Measurements from ENCODE around the gene ZNF783. TPM values are rescaled to one million over a fixed set of nuclear protein-coding genes. Genes with fewer than 3 reads are reported as not detected.

Gene ZNF783
- total and polyA plus RNA-seq, 10 donors: 7.7 to 24.8 (median 17.0) TPM

- no peaks in the 10 kb centered on the region for H3K36me3 ChIP-seq
- H3K4me3 ChIP-seq: no peak overlapping the region
- no peak overlapping the region for H3K27ac ChIP-seq
- H3K4me1 ChIP-seq: peaks cover 0 to 2% (median 0%) of the 10 kb centered on the region in 6 donors
- intact Hi-C loops (cut with DNase I; ENCODE audit: low total_unique reads): no loop called here
- no peaks in the 10 kb centered on the region for H3K9me3 ChIP-seq
- WGBS, 5 donors: 86 to 94% (median 88%) methylated on average over 2 of the region's 2 CpGs
- peaks cover 0 to 11% (median 0%) of the 10 kb centered on the region in 7 donors for H3K27me3 ChIP-seq (replicated peaks in 1 of 7)
- no peak for DNase-seq
- TF ChIP-seq POLR2A (IDR thresholded peaks at IDR 0.05) (no peak), POLR2AphosphoS5 (IDR thresholded peaks at IDR 0.05) (no peak)
- TF ChIP-seq, protein P1, sequence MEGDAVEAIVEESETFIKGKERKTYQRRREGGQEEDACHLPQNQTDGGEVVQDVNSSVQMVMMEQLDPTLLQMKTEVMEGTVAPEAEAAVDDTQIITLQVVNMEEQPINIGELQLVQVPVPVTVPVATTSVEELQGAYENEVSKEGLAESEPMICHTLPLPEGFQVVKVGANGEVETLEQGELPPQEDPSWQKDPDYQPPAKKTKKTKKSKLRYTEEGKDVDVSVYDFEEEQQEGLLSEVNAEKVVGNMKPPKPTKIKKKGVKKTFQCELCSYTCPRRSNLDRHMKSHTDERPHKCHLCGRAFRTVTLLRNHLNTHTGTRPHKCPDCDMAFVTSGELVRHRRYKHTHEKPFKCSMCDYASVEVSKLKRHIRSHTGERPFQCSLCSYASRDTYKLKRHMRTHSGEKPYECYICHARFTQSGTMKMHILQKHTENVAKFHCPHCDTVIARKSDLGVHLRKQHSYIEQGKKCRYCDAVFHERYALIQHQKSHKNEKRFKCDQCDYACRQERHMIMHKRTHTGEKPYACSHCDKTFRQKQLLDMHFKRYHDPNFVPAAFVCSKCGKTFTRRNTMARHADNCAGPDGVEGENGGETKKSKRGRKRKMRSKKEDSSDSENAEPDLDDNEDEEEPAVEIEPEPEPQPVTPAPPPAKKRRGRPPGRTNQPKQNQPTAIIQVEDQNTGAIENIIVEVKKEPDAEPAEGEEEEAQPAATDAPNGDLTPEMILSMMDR (IDR thresholded peaks at IDR 0.05 in 8 of 11, conservative IDR thresholded peaks at IDR 0.05 in 3 of 11): no peak
These were observed 52.0 kb downstream of the ZNF783 start for GRCh38 chr7:149313981-149314380.

DNA sequence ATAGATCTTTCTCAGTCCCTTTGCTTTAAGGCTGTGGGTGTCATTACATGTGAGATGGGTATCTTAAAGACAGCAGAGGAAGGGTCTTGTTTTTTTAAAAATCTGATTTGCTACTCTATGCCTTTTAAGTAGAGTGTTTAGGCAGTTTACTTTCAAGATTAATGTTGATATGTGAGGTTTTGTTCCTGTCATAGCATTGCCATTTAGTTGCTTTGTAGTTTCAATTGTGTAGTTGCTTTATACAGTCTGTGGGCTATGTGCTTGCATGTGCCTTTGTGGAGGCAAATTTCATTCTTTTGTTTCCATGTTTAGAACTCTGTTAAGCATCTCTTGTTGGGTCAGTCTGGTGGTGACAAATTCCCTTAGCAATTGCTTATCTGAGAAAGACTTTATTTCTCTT, 54.6 kb downstream of the ZNF783 start:
- Histone ChIP-seq H3K36me3 (no peaks in the 10 kb centered on the region), H3K27ac (no peak overlapping the region), H3K4me3 (no peak overlapping the region), H3K27me3 (replicated peaks in 1 of 7) (peaks cover 0 to 17% (median 0%) of the 10 kb centered on the region in 7 donors), H3K4me1 (no peaks in the 10 kb centered on the region), H3K9me3 (no peaks in the 10 kb centered on the region)
- TF ChIP-seq, protein P1 (IDR thresholded peaks at IDR 0.05 in 8 of 11, conservative IDR thresholded peaks at IDR 0.05 in 3 of 11): no peak
- TF ChIP-seq POLR2AphosphoS5 (IDR thresholded peaks at IDR 0.05): no peak
- TF ChIP-seq POLR2A (IDR thresholded peaks at IDR 0.05): no peak
- no peak for DNase-seq
- intact Hi-C loops (cut with DNase I; ENCODE audit: low total_unique reads): no loop called here

- no peak overlapping the region for H3K27ac ChIP-seq
- 93 to 97% (median 93%) methylated on average over 1 of the region's 1 CpG for WGBS, 5 donors
- H3K4me1 ChIP-seq: peaks cover 0 to 8% (median 0%) of the 10 kb centered on the region in 6 donors
- no peaks in the 10 kb centered on the region for H3K9me3 ChIP-seq
- no peaks in the 10 kb centered on the region for H3K36me3 ChIP-seq
- DNase-seq: no peak
- intact Hi-C loops (cut with DNase I; ENCODE audit: low total_unique reads): no loop called here
- H3K4me3 ChIP-seq: no peak overlapping the region
- peaks cover 0 to 17% (median 0%) of the 10 kb centered on the region in 7 donors for H3K27me3 ChIP-seq (replicated peaks in 1 of 7)
- TF ChIP-seq, protein P1 (IDR thresholded peaks at IDR 0.05 in 8 of 11, conservative IDR thresholded peaks at IDR 0.05 in 3 of 11): no peak
These were observed 55.5 kb downstream of the ZNF783 start for GRCh38 chr7:149317496-149317895.

DNA sequence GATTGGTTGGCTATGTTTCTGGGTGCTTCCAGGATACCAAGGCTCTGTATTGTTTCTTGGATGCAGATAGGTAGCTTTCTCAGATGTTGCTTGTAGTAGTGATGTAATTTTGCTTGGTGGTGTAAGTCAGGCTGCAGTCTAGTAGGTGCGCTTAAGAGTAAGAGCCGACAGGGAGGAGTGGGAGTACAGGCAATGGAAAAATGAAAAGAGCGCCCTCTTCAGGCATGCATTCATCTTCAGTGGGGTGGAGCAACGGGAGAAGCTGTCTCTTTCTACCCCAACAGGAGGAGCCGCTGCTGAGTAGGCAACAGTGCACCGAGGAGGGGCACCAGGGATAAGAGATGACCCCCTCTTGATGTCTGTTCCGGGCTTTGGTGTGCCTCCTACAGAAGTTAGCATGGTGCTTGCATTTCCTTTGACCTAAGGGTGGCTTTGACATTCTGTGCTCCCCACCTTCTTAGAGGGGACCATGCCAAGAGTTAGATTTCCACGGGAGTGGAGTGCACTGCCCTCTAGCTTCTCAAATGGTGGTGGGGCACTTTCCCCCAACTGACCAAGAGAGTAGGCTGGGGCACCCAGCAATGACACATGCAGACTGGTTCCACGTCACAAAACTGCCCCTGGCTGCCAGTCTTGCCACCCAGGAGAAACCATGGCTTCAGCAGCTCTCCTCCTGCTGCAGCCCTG, 56.1 kb downstream of the ZNF783 start:
- intact Hi-C loops (cut with DNase I; ENCODE audit: low total_unique reads): no loop called here
- TF ChIP-seq, protein P1 (IDR thresholded peaks at IDR 0.05 in 8 of 11, conservative IDR thresholded peaks at IDR 0.05 in 3 of 11): no peak
- TF ChIP-seq POLR2A (IDR thresholded peaks at IDR 0.05): no peak
- no peak for TF ChIP-seq POLR2AphosphoS5 (IDR thresholded peaks at IDR 0.05)
- peaks cover 0 to 17% (median 0%) of the 10 kb centered on the region in 7 donors for H3K27me3 ChIP-seq (replicated peaks in 1 of 7)
- DNase-seq: no peak
- no peak overlapping the region for H3K4me3 ChIP-seq
- H3K36me3 ChIP-seq: no peaks in the 10 kb centered on the region
- 65 to 77% (median 69%) methylated on average over 9 of the region's 9 CpGs for WGBS, 5 donors
- H3K27ac ChIP-seq: no peak overlapping the region
- no peaks in the 10 kb centered on the region for H3K9me3 ChIP-seq
- H3K4me1 ChIP-seq: peaks cover 0 to 9% (median 0%) of the 10 kb centered on the region in 6 donors

Measured in spleen (tissue), 11 donors.